ENCODE results near the gene ZFYVE21. TPM values are rescaled to one million over a fixed set of nuclear protein-coding genes. Genes with fewer than 3 reads are reported as not detected.
"Not testable (repeated sequence)": the region's sequence is repeated elsewhere in the genome, so short reads cannot be mapped to it uniquely, and the experiment has no call there.

Gene ZFYVE21
- total RNA-seq, 1 donor from 2014 or later = 94.0 TPM

DNA sequence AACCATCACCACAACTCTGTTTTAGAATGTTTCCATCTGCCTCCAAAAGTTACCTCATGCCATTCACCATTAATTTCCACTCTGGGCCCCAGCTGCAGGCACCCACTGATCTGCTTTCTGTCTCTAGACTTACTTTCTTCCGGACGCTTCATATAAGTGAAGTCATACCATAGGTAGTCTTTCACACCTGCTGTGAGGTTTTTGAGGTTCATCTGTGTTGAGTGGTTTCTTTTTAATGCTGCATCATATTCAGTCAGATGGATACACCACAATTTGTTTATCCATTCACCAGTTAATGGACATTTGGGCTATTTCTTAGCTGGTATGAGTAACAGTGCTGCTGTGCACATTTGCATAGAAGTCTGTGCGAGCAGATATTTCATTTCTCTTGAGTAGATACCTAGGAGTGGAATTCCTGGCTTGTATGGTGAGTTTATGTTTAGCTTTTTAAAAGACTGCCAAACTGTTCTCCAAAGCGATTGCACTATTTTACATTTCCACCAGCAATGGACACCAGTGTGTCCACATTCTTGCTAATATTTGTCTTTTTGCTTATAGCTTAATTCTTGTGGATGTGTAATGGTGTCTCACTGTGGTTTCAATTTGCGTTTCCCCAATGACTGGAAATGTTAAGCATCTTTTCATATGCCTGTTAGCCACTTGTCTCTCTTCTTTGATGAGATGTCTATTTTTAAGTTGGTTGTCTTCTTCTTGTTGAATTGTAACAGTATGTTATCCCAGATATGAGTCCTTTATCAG lies 48.3 kb downstream of the ZFYVE21 start:
- no peak for DNase-seq (ENCODE audit: low spot score)

- DNase-seq (ENCODE audit: low spot score) = no peak
Measured at GRCh38 chr14:103765526-103765925, 49.9 kb downstream of the ZFYVE21 start.

GRCh38 chr14:103767336-103767894 lies 51.8 kb downstream of the ZFYVE21 start:
- DNase-seq (ENCODE audit: low spot score) = no peak

DNA sequence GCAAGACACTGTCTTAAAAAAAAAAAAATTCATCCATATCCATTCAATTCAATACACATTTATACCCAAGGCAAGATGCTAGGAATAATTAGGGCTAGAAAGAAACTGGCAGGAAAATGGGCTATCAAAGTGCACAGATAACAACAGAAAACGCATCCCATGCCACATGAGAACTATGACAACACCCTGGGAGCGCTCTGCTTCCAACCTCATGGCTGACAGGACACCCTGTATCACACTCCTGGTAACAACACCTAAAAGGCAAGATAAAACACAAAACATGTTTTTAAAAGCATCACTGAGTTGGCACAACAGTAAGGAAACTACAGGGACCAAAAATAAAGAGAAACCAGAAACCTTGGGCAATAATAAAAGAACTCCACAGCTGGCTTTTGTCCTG lies 54.9 kb downstream of the ZFYVE21 start:
- no peak for DNase-seq (ENCODE audit: low spot score)

GRCh38 chr14:103770902-103771301 lies 55.3 kb downstream of the ZFYVE21 start:
- DNase-seq (ENCODE audit: low spot score) = no peak

GRCh38 chr14:103772078-103772712 lies 56.6 kb downstream of the ZFYVE21 start:
- DNase-seq (ENCODE audit: low spot score) = no peak

DNA sequence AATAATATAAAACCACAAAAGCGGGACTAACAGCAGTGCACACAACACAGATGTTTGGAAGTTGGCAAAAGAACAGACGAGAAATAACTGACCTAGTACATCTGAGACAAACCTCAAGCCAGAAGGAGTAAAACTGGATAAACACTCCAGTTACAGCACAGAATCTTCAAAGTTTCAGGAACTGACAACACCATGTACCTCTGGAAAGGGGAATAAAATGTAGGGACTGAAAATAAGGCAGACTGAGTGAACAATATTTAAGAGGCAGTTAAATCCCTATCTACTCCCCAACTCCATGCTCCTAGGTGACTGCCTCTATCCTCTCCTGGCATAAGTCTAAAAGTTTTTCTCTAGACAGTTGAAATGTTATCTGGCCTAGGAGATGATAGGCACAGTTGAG lies 57.9 kb downstream of the ZFYVE21 start:
- no peak for DNase-seq (ENCODE audit: low spot score)

DNA sequence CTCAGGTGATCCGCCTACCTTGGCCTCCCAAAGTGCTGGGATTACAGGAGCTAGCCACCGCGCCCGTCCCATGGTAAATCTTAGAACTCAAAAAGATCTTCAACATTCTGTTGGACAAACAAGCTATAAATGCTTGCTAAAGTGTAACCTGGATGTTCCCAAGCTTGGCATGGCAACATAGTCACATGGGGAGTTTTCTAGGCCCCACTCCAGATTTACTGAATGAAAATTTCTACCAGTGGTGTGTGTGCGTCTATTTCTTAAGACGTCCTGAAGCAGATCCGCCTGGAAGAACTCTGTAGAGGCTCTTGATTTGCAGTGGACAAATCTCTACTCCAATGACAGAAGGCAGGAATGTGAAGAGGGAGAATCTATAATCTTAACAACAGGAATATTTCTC lies 59.9 kb downstream of the ZFYVE21 start:
- no peak for DNase-seq (ENCODE audit: low spot score)

DNA sequence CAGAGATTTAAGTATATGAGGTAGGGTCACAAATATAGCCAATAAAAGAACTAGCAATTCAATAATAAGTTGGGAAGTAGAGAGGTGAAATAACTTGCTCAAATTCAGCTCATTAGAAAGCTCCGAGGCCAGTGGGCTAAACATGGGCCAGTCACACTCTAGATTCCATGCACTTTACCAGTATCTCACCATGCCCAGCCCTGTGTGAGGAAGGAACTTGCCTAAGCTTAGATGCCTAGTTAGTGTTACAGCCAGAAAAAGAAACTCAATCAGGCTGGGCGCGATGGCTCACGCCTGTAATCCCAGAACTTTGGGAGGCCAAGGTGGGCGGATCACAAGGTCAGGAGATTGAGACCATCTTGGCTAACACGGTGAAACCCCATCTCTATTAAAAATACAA lies 60.7 kb downstream of the ZFYVE21 start:
- not testable (repeated sequence) for DNase-seq (ENCODE audit: low spot score)

DNA sequence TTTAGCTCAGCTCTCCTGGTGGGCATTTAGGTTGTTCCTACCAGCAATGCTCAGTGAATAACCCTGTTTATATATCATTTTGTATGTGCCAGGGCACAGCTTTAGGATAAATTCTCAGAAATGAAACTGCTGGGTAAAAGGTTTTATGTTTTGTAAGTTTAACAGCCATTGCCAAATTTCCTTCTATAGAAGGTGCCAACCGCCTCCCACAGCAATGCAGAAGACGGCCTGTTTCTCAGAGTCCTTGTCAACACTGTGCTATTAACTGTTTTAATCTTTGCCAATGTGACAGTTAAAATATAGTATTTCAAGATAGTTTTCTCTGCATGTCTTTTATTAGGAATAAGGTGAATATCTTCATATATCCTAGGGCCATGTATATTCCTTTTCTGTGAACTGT lies 66.8 kb downstream of the ZFYVE21 start:
- DNase-seq (ENCODE audit: low spot score) = no peak

Other genes starting within 250 kb of the ZFYVE21 start
- gene CKB, start 193.0 kb upstream of the ZFYVE21 start, total RNA-seq = 424 TPM
- 13.5 TPM for gene TRMT61A, start 186.6 kb upstream of the ZFYVE21 start, total RNA-seq
- gene BAG5, start 153.2 kb upstream of the ZFYVE21 start, total RNA-seq = 24.2 TPM
- 33.7 TPM for gene COA8, start 152.8 kb upstream of the ZFYVE21 start, total RNA-seq
- 171 TPM for gene KLC1, start 86.6 kb upstream of the ZFYVE21 start, total RNA-seq
- gene XRCC3, start 359 bp upstream of the ZFYVE21 start, total RNA-seq = 8.5 TPM
- gene PPP1R13B, start 131.8 kb downstream of the ZFYVE21 start, total RNA-seq = 54.0 TPM
- gene TDRD9, start 212.6 kb downstream of the ZFYVE21 start, total RNA-seq = 8.7 TPM
- not detected for gene RD3L, start 226.7 kb downstream of the ZFYVE21 start, total RNA-seq